Endothelial cell (in vitro differentiated cells): ENCODE measurements around the gene ROCK1. TPM values are rescaled to one million over a fixed set of nuclear protein-coding genes. Genes with fewer than 3 reads are reported as not detected.

Experiments used
- DNase-seq: peaks from one replicate; pipeline ENCODE4 v3.0.0; 2021; ENCODE audit warnings: low spot score
- H3K27ac Mint-ChIP-seq: one replicate; pipeline ENCODE4 v1.8.0; 2021; ENCODE audit warnings: mixed read lengths, inconsistent platforms; ENCODE audit not compliant: unreplicated experiment
- H3K27me3 Mint-ChIP-seq: one replicate; pipeline ENCODE4 v1.8.0; 2021; ENCODE audit warnings: mild to moderate bottlenecking, moderate library complexity, mixed read lengths, inconsistent platforms; ENCODE audit not compliant: unreplicated experiment
- H3K36me3 Mint-ChIP-seq: one replicate; pipeline ENCODE4 v1.8.0; 2021; ENCODE audit warnings: mild to moderate bottlenecking, low read depth, mixed read lengths, inconsistent platforms; ENCODE audit not compliant: unreplicated experiment
- H3K4me1 Mint-ChIP-seq: one replicate; pipeline ENCODE4 v1.8.0; 2021; ENCODE audit warnings: mild to moderate bottlenecking, mixed read lengths, inconsistent platforms; ENCODE audit not compliant: unreplicated experiment
- H3K4me3 Mint-ChIP-seq: one replicate; pipeline ENCODE4 v1.8.0; 2021; ENCODE audit warnings: mild to moderate bottlenecking, mixed read lengths, inconsistent platforms; ENCODE audit not compliant: unreplicated experiment
- H3K9me3 Mint-ChIP-seq: one replicate; pipeline ENCODE4 v1.8.0; 2021; ENCODE audit warnings: mixed read lengths, inconsistent platforms; ENCODE audit not compliant: unreplicated experiment
- CTCF ChIP-seq: fragments of 200-600 bp; sonication (generic); IDR thresholded peaks from one replicate; pipeline ENCODE4 v1.5.0; 2021; ENCODE audit warnings: antibody characterized with exemption; ENCODE audit not compliant: unreplicated experiment
- total RNA-seq: library from RNA; stranded (reverse); fragmentation: NEBNext Ultra II Directional; extraction: Animal tissue kit (Norgen Biotek cat#: 25700); gene quantifications from one replicate; pipeline ENCODE4 v1.2.1, GENCODE V29; 2021; ENCODE audit not compliant: unreplicated experiment

The ROCK1 gene
- total RNA-seq, 1 donor from 2014 or later: 62.2 TPM

DNA sequence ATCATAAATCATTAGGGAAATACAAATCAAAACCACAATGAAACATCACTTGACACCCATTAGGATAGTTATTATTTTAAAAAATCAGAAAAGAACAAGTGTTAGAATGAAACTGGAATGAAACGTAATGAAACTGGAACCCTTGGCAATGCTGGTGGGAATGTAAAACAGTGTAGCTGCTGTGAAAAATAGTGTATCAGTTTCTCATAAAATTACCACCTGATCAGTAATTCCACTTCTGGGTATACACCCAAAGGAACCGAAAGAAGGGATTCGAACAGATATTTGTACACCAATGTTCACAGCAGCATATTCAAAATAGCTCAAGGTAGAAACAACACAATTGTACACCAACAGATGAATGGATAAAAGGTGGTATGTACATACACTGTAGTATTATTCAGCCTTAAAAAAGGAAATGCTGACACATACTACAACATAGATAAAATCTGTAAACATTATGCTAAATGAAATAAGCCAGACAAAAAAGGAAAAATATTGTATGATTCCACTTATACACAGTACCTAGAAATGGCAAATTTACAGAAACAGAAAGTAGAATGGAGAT is 27.0 kb downstream of the ROCK1 start:
- peaks cover 1% of the 10 kb centered on the region for H3K27me3 Mint-ChIP-seq
- no peaks in the 10 kb centered on the region for H3K36me3 Mint-ChIP-seq
- H3K9me3 Mint-ChIP-seq: no peaks in the 10 kb centered on the region
- no peak for TF ChIP-seq CTCF
- H3K4me1 Mint-ChIP-seq: no peaks in the 10 kb centered on the region
- H3K27ac Mint-ChIP-seq: no peak overlapping the region
- no peak overlapping the region for H3K4me3 Mint-ChIP-seq
- no peak for DNase-seq

- no peak for DNase-seq
- Mint-ChIP-seq H3K36me3 (no peaks in the 10 kb centered on the region), H3K27me3 (peaks cover 3% of the 10 kb centered on the region), H3K27ac (no peak overlapping the region), H3K4me1 (peaks cover 11% of the 10 kb centered on the region), H3K4me3 (no peak overlapping the region), H3K9me3 (no peaks in the 10 kb centered on the region)
- TF ChIP-seq CTCF: no peak
Measured at GRCh38 chr18:21083017-21083416, 28.6 kb downstream of the ROCK1 start.

- Mint-ChIP-seq H3K27me3 (peaks cover 5% of the 10 kb centered on the region), H3K4me3 (no peak overlapping the region), H3K27ac (no peak overlapping the region), H3K36me3 (no peaks in the 10 kb centered on the region), H3K4me1 (peaks cover 11% of the 10 kb centered on the region), H3K9me3 (no peaks in the 10 kb centered on the region)
- no peak for DNase-seq
- no peak for TF ChIP-seq CTCF
Measured at GRCh38 chr18:21081426-21081825, 30.2 kb downstream of the ROCK1 start.

DNA sequence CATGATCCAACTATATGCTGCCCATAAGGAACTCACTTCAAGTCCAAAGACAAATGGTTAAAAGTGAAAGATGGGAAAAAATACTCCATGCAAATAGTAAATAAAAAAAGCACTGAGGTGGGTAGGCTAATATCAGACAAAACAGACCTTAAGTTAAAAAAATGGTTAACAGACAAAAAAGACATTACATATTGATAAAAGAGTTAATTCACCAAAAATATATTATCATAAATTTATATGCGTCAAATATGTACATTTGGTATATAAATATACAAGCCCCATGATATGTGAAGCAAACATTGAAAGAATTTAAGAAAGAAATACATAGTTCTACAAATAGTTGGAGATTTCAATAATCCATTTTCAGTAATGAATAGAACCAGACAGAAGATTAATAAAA is 31.0 kb downstream of the ROCK1 start:
- no peak for DNase-seq
- no peak overlapping the region for H3K4me3 Mint-ChIP-seq
- H3K9me3 Mint-ChIP-seq: no peaks in the 10 kb centered on the region
- H3K4me1 Mint-ChIP-seq: peaks cover 13% of the 10 kb centered on the region
- peaks cover 6% of the 10 kb centered on the region for H3K27me3 Mint-ChIP-seq
- H3K36me3 Mint-ChIP-seq: no peaks in the 10 kb centered on the region
- TF ChIP-seq CTCF: no peak
- H3K27ac Mint-ChIP-seq: no peak overlapping the region

GRCh38 chr18:21074336-21075323 is 37.0 kb downstream of the ROCK1 start:
- Mint-ChIP-seq H3K9me3 (no peaks in the 10 kb centered on the region), H3K27ac (peak overlapping the region; percentile 4), H3K4me3 (no peak overlapping the region), H3K36me3 (no peaks in the 10 kb centered on the region), H3K4me1 (peaks cover 29% of the 10 kb centered on the region), H3K27me3 (peaks cover 6% of the 10 kb centered on the region)
- DNase-seq: no peak
- no peak for TF ChIP-seq CTCF
